Smooth muscle cell (in vitro differentiated cells): ENCODE data around the gene RAP2A. TPM values are rescaled to one million over a fixed set of nuclear protein-coding genes. Genes with fewer than 3 reads are reported as not detected.

Experiments
- DNase-seq: peaks from one replicate; lab custom pipeline; 2025; ENCODE audit not compliant: unreplicated experiment; lab: John Stamatoyannopoulos, UW
- H2AFZ ChIP-seq: fragments of 200-600 bp; sonication (generic); 2 replicates; pipeline ENCODE4 v1.6.0; 2016; ENCODE audit warnings: antibody characterized with exemption, low read depth, mild to moderate bottlenecking
- H3F3A ChIP-seq: fragments of 200-600 bp; sonication (generic); 2 replicates; pipeline ENCODE4 v1.6.0; 2017; ENCODE audit warnings: antibody characterized with exemption, low read depth
- H3K27ac ChIP-seq: fragments of 200-600 bp; sonication (generic); 2 replicates; pipeline ENCODE4 v1.5.1; 2016; ENCODE audit warnings: low read depth, mild to moderate bottlenecking
- H3K27me3 ChIP-seq: fragments of 200-600 bp; sonication (generic); 2 replicates; pipeline ENCODE4 v1.6.1; 2016; ENCODE audit warnings: low read depth, mild to moderate bottlenecking
- H3K36me3 ChIP-seq: fragments of 200-600 bp; sonication (generic); 2 replicates; pipeline ENCODE4 v1.5.1; 2016; ENCODE audit warnings: low read depth
- H3K4me1 ChIP-seq: fragments of 200-600 bp; sonication (generic); 2 replicates; pipeline ENCODE4 v1.5.1; 2016; ENCODE audit warnings: low read depth
- H3K4me2 ChIP-seq: fragments of 200-600 bp; sonication (generic); 2 replicates; pipeline ENCODE4 v1.6.0; 2016; ENCODE audit warnings: mild to moderate bottlenecking
- H3K4me3 ChIP-seq: fragments of 200-600 bp; sonication (generic); 2 replicates; pipeline ENCODE4 v1.5.1; 2016; ENCODE audit warnings: mild to moderate bottlenecking
- H3K79me2 ChIP-seq: fragments of 200-600 bp; sonication (generic); 2 replicates; pipeline ENCODE4 v1.6.0; 2016; ENCODE audit warnings: low read depth, mild to moderate bottlenecking
- H3K9ac ChIP-seq: fragments of 200-600 bp; sonication (generic); 2 replicates; pipeline ENCODE4 v1.6.0; 2016; ENCODE audit warnings: low read depth
- H3K9me3 ChIP-seq: fragments of 200-600 bp; sonication (generic); replicated peaks from 2 replicates; pipeline ENCODE4 v1.5.1; 2016; ENCODE audit warnings: low read depth
- H4K20me1 ChIP-seq: fragments of 200-600 bp; sonication (generic); 2 replicates; pipeline ENCODE4 v1.6.0; 2016; ENCODE audit warnings: low read depth
- WGBS: methylation state at CpG from one replicate; pipeline ENCODE4 v1.1.7; 2016; ENCODE audit warnings: low lambda C conversion rate; 5-methylcytosine and 5-hydroxymethylcytosine counted together
- polyA plus RNA-seq: library from polyadenylated mRNA; unstranded; fragments of >200 nt; fragmentation: Nextera tagmentation; extraction: Ambion mirVana; gene quantifications from 2 replicates; pipeline ENCODE4 v1.2.1, GENCODE V29; 2016
- total RNA-seq: library from RNA; depleted of rRNA; stranded (reverse); fragments of >200 nt; gene quantifications from 2 replicates; pipeline ENCODE4 v1.2.3, GENCODE V29; 2014
- TF ChIP-seq, protein P1 (sequence below): fragments of 200-600 bp; sonication (generic); IDR thresholded peaks from 2 replicates; pipeline ENCODE4 v1.5.1; 2017; ENCODE audit warnings: borderline replicate concordance, mild to moderate bottlenecking, antibody characterized with exemption; ENCODE audit not compliant: insufficient read depth, poor library complexity, severe bottlenecking

Gene RAP2A
- total and polyA plus RNA-seq, 2 experiments from 2014 or later = 8.5 to 24.1 TPM

DNA sequence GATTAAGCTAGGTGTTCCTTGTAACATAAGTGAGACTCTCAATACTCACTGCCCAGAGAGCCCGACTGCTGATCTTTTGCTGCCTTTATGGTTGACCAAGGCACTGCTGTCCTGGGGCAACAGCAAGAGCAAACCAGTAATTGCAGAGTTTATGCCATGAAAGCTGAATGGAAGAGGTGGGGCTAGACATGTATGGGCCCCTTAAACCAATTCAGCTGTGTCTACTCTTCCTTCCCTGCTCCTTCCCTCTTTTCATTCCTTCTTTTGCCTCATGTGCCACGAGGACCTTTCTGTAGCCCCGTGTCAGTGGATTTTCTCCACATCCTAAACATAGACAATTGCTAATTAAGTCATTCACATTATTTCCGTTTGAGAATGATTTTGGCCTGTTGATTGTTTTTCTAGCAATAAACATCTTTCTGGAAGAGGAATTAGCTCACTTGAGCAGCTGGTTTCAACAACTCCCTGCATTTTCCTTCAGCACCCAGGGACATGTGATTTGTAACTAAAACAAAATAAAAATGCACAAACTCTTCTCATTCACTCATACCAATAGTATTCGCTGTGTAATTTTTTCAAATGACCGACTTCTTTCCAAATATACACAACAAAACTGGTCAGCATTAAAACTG is 40.5 kb downstream of the RAP2A start:
- no peaks in the 10 kb centered on the region for H3K36me3 ChIP-seq
- 87% methylated on average over 6 of the region's 6 CpGs for WGBS
- no peaks in the 10 kb centered on the region for H3F3A ChIP-seq
- no peak overlapping the region for H3K27ac ChIP-seq
- H3K27me3 ChIP-seq = no peaks in the 10 kb centered on the region
- H2AFZ ChIP-seq = no peak overlapping the region
- peaks cover 6% of the 10 kb centered on the region for H3K4me1 ChIP-seq
- TF ChIP-seq, protein P1, sequence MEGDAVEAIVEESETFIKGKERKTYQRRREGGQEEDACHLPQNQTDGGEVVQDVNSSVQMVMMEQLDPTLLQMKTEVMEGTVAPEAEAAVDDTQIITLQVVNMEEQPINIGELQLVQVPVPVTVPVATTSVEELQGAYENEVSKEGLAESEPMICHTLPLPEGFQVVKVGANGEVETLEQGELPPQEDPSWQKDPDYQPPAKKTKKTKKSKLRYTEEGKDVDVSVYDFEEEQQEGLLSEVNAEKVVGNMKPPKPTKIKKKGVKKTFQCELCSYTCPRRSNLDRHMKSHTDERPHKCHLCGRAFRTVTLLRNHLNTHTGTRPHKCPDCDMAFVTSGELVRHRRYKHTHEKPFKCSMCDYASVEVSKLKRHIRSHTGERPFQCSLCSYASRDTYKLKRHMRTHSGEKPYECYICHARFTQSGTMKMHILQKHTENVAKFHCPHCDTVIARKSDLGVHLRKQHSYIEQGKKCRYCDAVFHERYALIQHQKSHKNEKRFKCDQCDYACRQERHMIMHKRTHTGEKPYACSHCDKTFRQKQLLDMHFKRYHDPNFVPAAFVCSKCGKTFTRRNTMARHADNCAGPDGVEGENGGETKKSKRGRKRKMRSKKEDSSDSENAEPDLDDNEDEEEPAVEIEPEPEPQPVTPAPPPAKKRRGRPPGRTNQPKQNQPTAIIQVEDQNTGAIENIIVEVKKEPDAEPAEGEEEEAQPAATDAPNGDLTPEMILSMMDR = no peak
- H3K4me2 ChIP-seq = no peak overlapping the region
- H4K20me1 ChIP-seq = no peaks in the 10 kb centered on the region
- no peaks in the 10 kb centered on the region for H3K9me3 ChIP-seq
- H3K79me2 ChIP-seq = no peaks in the 10 kb centered on the region
- DNase-seq = no peak
- no peak overlapping the region for H3K9ac ChIP-seq
- H3K4me3 ChIP-seq = no peak overlapping the region

DNA sequence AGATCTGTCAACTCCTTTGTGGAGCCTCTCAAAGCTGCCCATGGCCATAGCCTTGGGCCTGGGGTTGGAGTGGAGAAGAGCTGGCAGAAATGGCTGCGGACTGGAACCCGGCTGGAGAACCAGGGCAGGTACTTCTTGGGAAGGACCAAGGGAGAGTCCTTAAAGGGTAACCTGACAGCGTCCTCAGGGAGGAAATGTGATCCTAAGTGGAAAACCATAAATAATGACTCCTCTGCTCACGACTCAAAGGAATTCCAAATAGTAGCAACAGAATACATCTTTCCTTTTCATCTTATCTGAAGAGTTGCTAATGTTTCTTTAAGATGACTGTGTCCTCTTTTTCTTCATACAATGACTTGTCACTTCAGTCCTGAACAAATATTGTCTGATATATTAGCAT is 41.0 kb downstream of the RAP2A start:
- Histone ChIP-seq H3K36me3 (no peaks in the 10 kb centered on the region), H4K20me1 (no peaks in the 10 kb centered on the region), H3K9me3 (no peaks in the 10 kb centered on the region), H3K27ac (no peak overlapping the region), H3K4me2 (no peak overlapping the region), H3F3A (no peaks in the 10 kb centered on the region), H3K4me3 (no peak overlapping the region), H3K9ac (no peak overlapping the region), H2AFZ (no peak overlapping the region), H3K79me2 (no peaks in the 10 kb centered on the region), H3K4me1 (peaks cover 8% of the 10 kb centered on the region), H3K27me3 (no peaks in the 10 kb centered on the region)
- TF ChIP-seq, protein P1 = no peak
- DNase-seq = no peak
- 79% methylated on average over 4 of the region's 4 CpGs for WGBS

DNA sequence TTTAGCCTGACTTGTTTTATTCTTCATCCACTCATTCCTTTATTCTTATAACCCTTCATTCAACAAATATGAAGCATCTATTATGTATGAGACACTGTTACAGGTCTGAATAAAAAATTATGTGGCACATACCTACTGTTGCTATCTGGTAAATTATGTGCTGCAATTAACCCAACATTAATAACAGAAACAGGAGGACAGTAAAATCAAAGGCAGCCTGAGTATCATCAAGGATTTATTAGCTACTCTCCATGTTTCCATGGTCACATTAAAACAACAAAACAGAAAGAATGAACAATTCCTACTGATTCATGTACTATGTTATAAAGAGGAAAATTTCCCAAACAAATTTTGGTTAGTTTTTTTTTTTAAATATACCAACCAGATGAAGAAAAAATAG is 43.9 kb downstream of the RAP2A start:
- no peak for DNase-seq
- Histone ChIP-seq H3K27ac (no peak overlapping the region), H3K4me1 (peaks cover 8% of the 10 kb centered on the region), H2AFZ (no peak overlapping the region), H3K9ac (no peak overlapping the region), H3K27me3 (no peaks in the 10 kb centered on the region), H3F3A (no peaks in the 10 kb centered on the region), H3K79me2 (no peaks in the 10 kb centered on the region), H3K36me3 (no peaks in the 10 kb centered on the region), H4K20me1 (no peaks in the 10 kb centered on the region), H3K4me3 (no peak overlapping the region), H3K4me2 (no peak overlapping the region), H3K9me3 (no peaks in the 10 kb centered on the region)
- TF ChIP-seq, protein P1 = no peak

GRCh38 chr13:97478247-97478646 is 44.3 kb downstream of the RAP2A start:
- Histone ChIP-seq H3K9me3 (no peaks in the 10 kb centered on the region), H3K27ac (no peak overlapping the region), H3K4me2 (no peak overlapping the region), H3F3A (peaks cover 2% of the 10 kb centered on the region), H4K20me1 (no peaks in the 10 kb centered on the region), H3K36me3 (no peaks in the 10 kb centered on the region), H3K4me3 (no peak overlapping the region), H2AFZ (no peak overlapping the region), H3K9ac (no peak overlapping the region), H3K4me1 (peaks cover 8% of the 10 kb centered on the region), H3K27me3 (no peaks in the 10 kb centered on the region), H3K79me2 (no peaks in the 10 kb centered on the region)
- WGBS = 89% methylated on average over 2 of the region's 2 CpGs
- TF ChIP-seq, protein P1 = no peak
- DNase-seq = no peak
